ENCODE results near the gene OLFML2A.

DNA sequence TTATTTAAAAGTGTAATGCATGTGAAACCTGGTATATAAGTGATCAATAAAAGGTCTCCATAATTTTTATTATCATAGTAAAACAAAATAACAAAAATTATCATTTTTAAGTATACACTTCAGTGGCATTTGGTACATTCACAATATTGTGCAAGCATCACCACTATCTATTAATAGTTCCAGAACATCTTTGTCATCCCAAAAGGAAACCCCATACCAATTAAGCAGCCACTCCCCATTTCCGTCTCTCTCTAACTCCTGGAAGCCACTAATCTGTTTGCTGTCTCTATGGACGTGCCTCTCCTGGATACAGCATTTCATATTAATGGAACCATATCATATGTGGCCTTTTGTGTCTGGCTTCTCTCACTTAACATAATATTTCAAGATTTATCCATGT lies 7.6 kb downstream of the OLFML2A start:
- TF ChIP-seq, protein P1, sequence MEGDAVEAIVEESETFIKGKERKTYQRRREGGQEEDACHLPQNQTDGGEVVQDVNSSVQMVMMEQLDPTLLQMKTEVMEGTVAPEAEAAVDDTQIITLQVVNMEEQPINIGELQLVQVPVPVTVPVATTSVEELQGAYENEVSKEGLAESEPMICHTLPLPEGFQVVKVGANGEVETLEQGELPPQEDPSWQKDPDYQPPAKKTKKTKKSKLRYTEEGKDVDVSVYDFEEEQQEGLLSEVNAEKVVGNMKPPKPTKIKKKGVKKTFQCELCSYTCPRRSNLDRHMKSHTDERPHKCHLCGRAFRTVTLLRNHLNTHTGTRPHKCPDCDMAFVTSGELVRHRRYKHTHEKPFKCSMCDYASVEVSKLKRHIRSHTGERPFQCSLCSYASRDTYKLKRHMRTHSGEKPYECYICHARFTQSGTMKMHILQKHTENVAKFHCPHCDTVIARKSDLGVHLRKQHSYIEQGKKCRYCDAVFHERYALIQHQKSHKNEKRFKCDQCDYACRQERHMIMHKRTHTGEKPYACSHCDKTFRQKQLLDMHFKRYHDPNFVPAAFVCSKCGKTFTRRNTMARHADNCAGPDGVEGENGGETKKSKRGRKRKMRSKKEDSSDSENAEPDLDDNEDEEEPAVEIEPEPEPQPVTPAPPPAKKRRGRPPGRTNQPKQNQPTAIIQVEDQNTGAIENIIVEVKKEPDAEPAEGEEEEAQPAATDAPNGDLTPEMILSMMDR (IDR thresholded peaks at IDR 0.05; ENCODE audit: poor library complexity): no peak
- TF ChIP-seq EZH2 (IDR thresholded peaks at IDR 0.05; ENCODE audit: borderline replicate concordance): no peak
- TF ChIP-seq EZH2phosphoT487 (IDR thresholded peaks at IDR 0.05; ENCODE audit: low read depth, severe bottlenecking, unreplicated experiment): no peak

Data from hepatocyte (in vitro differentiated cells).